Right lobe of liver (tissue), 6 donors: ENCODE data around the gene CYP2A7. TPM values are rescaled to one million over a fixed set of nuclear protein-coding genes. Genes with fewer than 3 reads are reported as not detected.
A peak's percentile ranks its signal among the peaks of the same experiment; 100 is the strongest.
"Not testable (repeated sequence)": the region's sequence is repeated elsewhere in the genome, so short reads cannot be mapped to it uniquely, and the experiment has no call there.

Source experiments
- ATAC-seq, 4 donors: fragments of 200-7000 bp; cut with Tn5 transposase; one replicate each; pipeline ENCODE4 v1.9.1; 2020; ENCODE audit warnings: mild to moderate bottlenecking in 4 of 4, moderate library complexity in 4 of 4
- DNase-seq, 3 donors: peaks; one replicate each; pipeline ENCODE4 v3.0.0-alpha.2; 2020
- H3K27ac ChIP-seq, 3 donors: fragments of 200-600 bp; one replicate each; pipeline ENCODE4 v1.8.0; 2022
- H3K27me3 ChIP-seq, 2 donors: fragments of 200-600 bp; one replicate each; pipeline ENCODE4 v1.8.0; 2022
- H3K36me3 ChIP-seq, 4 donors: fragments of 200-600 bp; sonication (generic) in 1 of 4; one replicate each; pipeline versions ENCODE4 v1.5.1 to v1.8.0; 2017 to 2022; ENCODE audit warnings: control low read depth in 1 of 4
- H3K4me1 ChIP-seq, 4 donors: fragments of 200-600 bp; sonication (generic) in 1 of 4; one replicate each; pipeline versions ENCODE4 v1.5.1 to v1.8.0; 2017 to 2022; ENCODE audit warnings: control low read depth in 1 of 4
- H3K4me3 ChIP-seq, 3 donors: fragments of 200-600 bp; one replicate each; pipeline ENCODE4 v1.8.0; 2022
- H3K9me3 ChIP-seq, 4 donors: fragments of 200-600 bp; sonication (generic) in 1 of 4; one replicate each; pipeline versions ENCODE4 v1.5.1 to v1.8.0; 2017 to 2022; ENCODE audit warnings: control low read depth in 1 of 4
- CTCF ChIP-seq, 4 donors: fragments of 200-600 bp in 3 of 4; fragments of 450-650 bp in 1 of 4; IDR thresholded peaks; one replicate each; pipeline versions ENCODE4 v1.5.1 to v1.8.0; 2016 to 2022; ENCODE audit warnings: antibody characterized with exemption in 4 of 4, mild to moderate bottlenecking in 2 of 4
- POLR2A ChIP-seq: fragments of 450-650 bp; IDR thresholded peaks from one replicate; pipeline ENCODE4 v1.6.1; 2017; ENCODE audit warnings: antibody characterized with exemption, mild to moderate bottlenecking
- whole genome bisulfite sequencing: methylation state at CpG from one replicate; pipeline ENCODE4 v1.1.6; 2018; ENCODE audit warnings: low coverage, low lambda C conversion rate; ENCODE audit not compliant: insufficient coverage; ENCODE audit errors: missing lambda C conversion rate; 5-methylcytosine and 5-hydroxymethylcytosine counted together
- intact Hi-C, 2 donors: fragments of 100-400 bp; cut with DNase I; formaldehyde crosslinking; loops; one replicate each; pipeline versions ENCODE4 v1.11.2 to v1.14.1; 2022
- total RNA-seq, 6 experiments: library from RNA; depleted of rRNA in 2 of 6; stranded (reverse); fragments of >200 nt in 2 of 6; fragmentation: NEBNext Ultra II Directional in 3 of 6; extraction: Animal tissue kit (Norgen Biotek cat#: 25700) in 3 of 6; gene quantifications; one replicate each; pipeline versions ENCODE4 v1.1.0 to v1.2.4, GENCODE V29; 2016 to 2023
- donor health status: DM: no; HTN: yes; CAD: no.
- donor health status: DM: no; HTN: no; CAD: no.
- donor health status: DM: no; HTN: no; CAD: no.
- donor health status: DM: no; HTN: yes; CAD: no.
- donor health status: DM: no; HTN: yes; CAD: no.

The CYP2A7 gene
- total RNA-seq, 6 experiments from 2014 or later, result 2.5 to 2,068 (median 134) TPM

GRCh38 chr19:40829205-40829604 is 52.8 kb downstream of the CYP2A7 start:
- intact Hi-C loops, result no loop called here
- H3K27me3 ChIP-seq, result no peaks in the 10 kb centered on the region
- no peak overlapping the region for H3K4me3 ChIP-seq
- ATAC-seq, result no peak
- no peaks in the 10 kb centered on the region for H3K9me3 ChIP-seq
- no peak overlapping the region for H3K27ac ChIP-seq
- H3K36me3 ChIP-seq, result peaks cover 0 to 5% (median 2%) of the 10 kb centered on the region in 4 donors
- no peak for DNase-seq
- no peak for TF ChIP-seq CTCF (IDR thresholded peaks at IDR 0.05)
- no peak for TF ChIP-seq POLR2A
- H3K4me1 ChIP-seq, result peaks cover 0 to 23% (median 7%) of the 10 kb centered on the region in 4 donors

GRCh38 chr19:40827386-40828247 is 54.4 kb downstream of the CYP2A7 start:
- no peak for ATAC-seq
- TF ChIP-seq CTCF (IDR thresholded peaks at IDR 0.05) (no peak), POLR2A (no peak)

GRCh38 chr19:40826699-40827385 is 55.2 kb downstream of the CYP2A7 start:
- 75% methylated on average over 15 of the region's 29 CpGs for WGBS
- intact Hi-C loops, ATAC-seq, H3K9me3 ChIP-seq, H3K27ac ChIP-seq, H3K4me3 ChIP-seq, H3K27me3 ChIP-seq, H3K36me3 ChIP-seq: not testable (repeated sequence)
- H3K4me1 ChIP-seq, result peaks cover 0 to 32% (median 15%) of the 10 kb centered on the region in 4 donors
- DNase-seq, result peak in 1 of 3 donors; percentile 40

More at GRCh38 chr19:40827386-40828247, 54.4 kb downstream of the CYP2A7 start:
- no peak overlapping the region for H3K27ac ChIP-seq
- no peaks in the 10 kb centered on the region for H3K9me3 ChIP-seq
- intact Hi-C loops, result no loop called here
- peaks cover 0 to 33% (median 15%) of the 10 kb centered on the region in 4 donors for H3K4me1 ChIP-seq
- no peak overlapping the region for H3K4me3 ChIP-seq
- 95% methylated on average over 20 of the region's 22 CpGs for WGBS
- peak in 1 of 3 donors; percentile 24 for DNase-seq
- H3K27me3 ChIP-seq, result no peaks in the 10 kb centered on the region
- peaks cover 0 to 5% (median 2%) of the 10 kb centered on the region in 4 donors for H3K36me3 ChIP-seq

GRCh38 chr19:40826312-40826698 is 55.7 kb downstream of the CYP2A7 start:
- intact Hi-C loops, DNase-seq: not testable (repeated sequence)

GRCh38 chr19:40825460-40826095 is 56.5 kb downstream of the CYP2A7 start:
- no CpG with 5 or more reads among the region's 6 CpGs for WGBS
- Histone ChIP-seq H3K4me1 (peaks cover 0 to 24% (median 12%) of the 10 kb centered on the region in 4 donors), H3K4me3 (peak overlapping the region in 1 of 3 donors; percentile 53)
- H3K9me3 ChIP-seq, ATAC-seq, H3K36me3 ChIP-seq, intact Hi-C loops, H3K27me3 ChIP-seq, H3K27ac ChIP-seq: not testable (repeated sequence)
- DNase-seq, result peak in 1 of 3 donors; percentile 17

More at GRCh38 chr19:40826312-40826698, 55.7 kb downstream of the CYP2A7 start:
- not testable (repeated sequence) for H3K36me3 ChIP-seq, H3K4me3 ChIP-seq, H3K27me3 ChIP-seq, ATAC-seq, H3K27ac ChIP-seq, H3K9me3 ChIP-seq
- WGBS, result 96% methylated on average over 3 of the region's 14 CpGs
- peaks cover 0 to 28% (median 12%) of the 10 kb centered on the region in 4 donors for H3K4me1 ChIP-seq

Other genes starting within 250 kb of the CYP2A7 start
- 10 to 100 TPM in 3 of 6 experiments, 1 to 10 TPM in 3; 6.1 to 19.6 (median 10.5) TPM for gene NUMBL, start 191.6 kb downstream of the CYP2A7 start, total RNA-seq
- 10 to 100 TPM; 15.1 to 30.6 (median 25.6) TPM for gene COQ8B, start 165.3 kb downstream of the CYP2A7 start, total RNA-seq
- gene ITPKC, start 165.1 kb downstream of the CYP2A7 start, total RNA-seq, result 10 to 100 TPM in 3 of 6 experiments, 1 to 10 TPM in 3; 6.8 to 19.7 (median 11.1) TPM
- gene ACTMAP, start 131.8 kb downstream of the CYP2A7 start, total RNA-seq, result 10 to 100 TPM in 2 of 6 experiments, 1 to 10 TPM in 4; 2.9 to 11.2 (median 4.4) TPM
- 10 to 100 TPM; 21.4 to 33.1 (median 24.7) TPM for gene SNRPA, start 131.0 kb downstream of the CYP2A7 start, total RNA-seq
- 1 to 10 TPM in 2 of 6 experiments, under 1 TPM in 1, not detected in 3; 0.86 to 1.9 (median 1.1) TPM for gene MIA, start 106.7 kb downstream of the CYP2A7 start, total RNA-seq
- gene RAB4B, start 104.0 kb downstream of the CYP2A7 start, total RNA-seq, result 10 to 100 TPM in 3 of 6 experiments, 1 to 10 TPM in 3; 6.4 to 17.2 (median 10.2) TPM
- 10 to 100 TPM; 34.5 to 47.0 (median 37.4) TPM for gene EGLN2, start 83.0 kb downstream of the CYP2A7 start, total RNA-seq
- gene CYP2A6, start 31.8 kb downstream of the CYP2A7 start, total RNA-seq, result 1,000 to 10,000 TPM in 3 of 6 experiments, 100 to 1,000 TPM in 1, 10 to 100 TPM in 2; 73.6 to 3,618 (median 1,239) TPM
- 1,000 to 10,000 TPM in 1 of 6 experiments, 100 to 1,000 TPM in 3, 1 to 10 TPM in 2; 7.9 to 5,721 (median 385) TPM for gene CYP2B6, start 109.1 kb upstream of the CYP2A7 start, total RNA-seq
- 10 to 100 TPM in 1 of 6 experiments, 1 to 10 TPM in 1, under 1 TPM in 1, not detected in 3; 0.73 to 15.8 (median 2.1) TPM for gene CYP2A13, start 206.2 kb upstream of the CYP2A7 start, total RNA-seq
- not detected for gene CYP2F1, start 232.2 kb upstream of the CYP2A7 start, total RNA-seq